ENCODE measurements around the gene LMO7. TPM values are rescaled to one million over a fixed set of nuclear protein-coding genes. Genes with fewer than 3 reads are reported as not detected.

Gene LMO7
- total RNA-seq, 1 experiment from 2014 or later = 20.4 TPM

GRCh38 chr13:75670496-75670895 is 34.4 kb downstream of the LMO7 start:
- Histone ChIP-seq H3K4me2 (ENCODE audit: insufficient read depth, insufficient read length, low read length) (no peak overlapping the region), H3K14ac (ENCODE audit: insufficient read depth, low read length) (no peak overlapping the region), H2BK120ac (ENCODE audit: low read depth, low read length, poor library complexity, severe bottlenecking) (no peak overlapping the region), H3T11ph (ENCODE audit: low read length) (no peak overlapping the region), H4K8ac (replicated peaks; ENCODE audit: insufficient read length, low read depth, low read length) (no peak overlapping the region), H2BK5ac (ENCODE audit: insufficient read length, low read length) (no peak overlapping the region), H3K4ac (ENCODE audit: low read depth, low read length) (no peak overlapping the region), H4K20me1 (ENCODE audit: control insufficient read depth, insufficient read depth, insufficient read length) (no peaks in the 10 kb centered on the region), H3K79me1 (ENCODE audit: insufficient read depth, low read depth, low read length, poor library complexity, severe bottlenecking) (peaks cover 3% of the 10 kb centered on the region), H3K23ac (ENCODE audit: insufficient read length, low read depth, low read length) (no peak overlapping the region), H2AFZ (ENCODE audit: low read length) (no peak overlapping the region), H3K9ac (ENCODE audit: extremely low read depth, insufficient read length, low read length) (no peak overlapping the region), H4K91ac (ENCODE audit: insufficient read length, low read depth, low read length) (no peak overlapping the region), H2AK5ac (ENCODE audit: insufficient read length, low read length) (no peak overlapping the region), H2BK12ac (ENCODE audit: insufficient read length, low read depth, low read length) (no peak overlapping the region), H3K27ac (ENCODE audit: insufficient read length, low read depth, low read length) (no peak overlapping the region), H4K5ac (ENCODE audit: insufficient read length, low read depth, low read length) (no peak overlapping the region), H3K27me3 (ENCODE audit: insufficient read depth, low read length) (no peaks in the 10 kb centered on the region), H3K18ac (ENCODE audit: insufficient read length, low read depth, low read length) (no peak overlapping the region), H2BK20ac (ENCODE audit: low read depth, low read length, poor library complexity, severe bottlenecking) (no peak overlapping the region), H3K79me2 (ENCODE audit: insufficient read depth, low read length) (no peaks in the 10 kb centered on the region), H3K9me3 (ENCODE audit: control insufficient read depth, low read depth, low read length) (no peaks in the 10 kb centered on the region), H3K4me1 (ENCODE audit: insufficient read depth, low read length) (no peaks in the 10 kb centered on the region), H3K23me2 (ENCODE audit: insufficient read length, low read depth, low read length, poor library complexity, severe bottlenecking) (no peaks in the 10 kb centered on the region), H2BK15ac (ENCODE audit: low read depth, low read length) (no peak overlapping the region), H3K56ac (ENCODE audit: insufficient read length, low read depth, low read length) (no peak overlapping the region)
- Mint-ChIP-seq H3K4me1 (peaks cover 2 to 11% of the 10 kb centered on the region in 2 experiments), H3K4me3 (no peak overlapping the region), H3K27me3 (ENCODE audit: low read depth) (no peaks in the 10 kb centered on the region), H3K27ac (no peak overlapping the region), H3K36me3 (ENCODE audit: insufficient read depth in 1 of 3, low read depth in 3 of 3) (no peaks in the 10 kb centered on the region; a peak in 1 of 7 replicates), H3K9me3 (no peaks in the 10 kb centered on the region; a peak in 1 of 5 replicates)
- WGBS (ENCODE audit: extremely low coverage, insufficient read length, low lambda C conversion rate) = no CpG with 5 or more reads among the region's 1 CpG
- no peak for DNase-seq
- TF ChIP-seq, protein P1, sequence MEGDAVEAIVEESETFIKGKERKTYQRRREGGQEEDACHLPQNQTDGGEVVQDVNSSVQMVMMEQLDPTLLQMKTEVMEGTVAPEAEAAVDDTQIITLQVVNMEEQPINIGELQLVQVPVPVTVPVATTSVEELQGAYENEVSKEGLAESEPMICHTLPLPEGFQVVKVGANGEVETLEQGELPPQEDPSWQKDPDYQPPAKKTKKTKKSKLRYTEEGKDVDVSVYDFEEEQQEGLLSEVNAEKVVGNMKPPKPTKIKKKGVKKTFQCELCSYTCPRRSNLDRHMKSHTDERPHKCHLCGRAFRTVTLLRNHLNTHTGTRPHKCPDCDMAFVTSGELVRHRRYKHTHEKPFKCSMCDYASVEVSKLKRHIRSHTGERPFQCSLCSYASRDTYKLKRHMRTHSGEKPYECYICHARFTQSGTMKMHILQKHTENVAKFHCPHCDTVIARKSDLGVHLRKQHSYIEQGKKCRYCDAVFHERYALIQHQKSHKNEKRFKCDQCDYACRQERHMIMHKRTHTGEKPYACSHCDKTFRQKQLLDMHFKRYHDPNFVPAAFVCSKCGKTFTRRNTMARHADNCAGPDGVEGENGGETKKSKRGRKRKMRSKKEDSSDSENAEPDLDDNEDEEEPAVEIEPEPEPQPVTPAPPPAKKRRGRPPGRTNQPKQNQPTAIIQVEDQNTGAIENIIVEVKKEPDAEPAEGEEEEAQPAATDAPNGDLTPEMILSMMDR (conservative IDR thresholded peaks at IDR 0.05) = no peak
